ENCODE data around the gene ACAP2.
"Not testable (repeated sequence)": the region's sequence is repeated elsewhere in the genome, so short reads cannot be mapped to it uniquely, and the experiment has no call there.

Gene ACAP2, protein sequence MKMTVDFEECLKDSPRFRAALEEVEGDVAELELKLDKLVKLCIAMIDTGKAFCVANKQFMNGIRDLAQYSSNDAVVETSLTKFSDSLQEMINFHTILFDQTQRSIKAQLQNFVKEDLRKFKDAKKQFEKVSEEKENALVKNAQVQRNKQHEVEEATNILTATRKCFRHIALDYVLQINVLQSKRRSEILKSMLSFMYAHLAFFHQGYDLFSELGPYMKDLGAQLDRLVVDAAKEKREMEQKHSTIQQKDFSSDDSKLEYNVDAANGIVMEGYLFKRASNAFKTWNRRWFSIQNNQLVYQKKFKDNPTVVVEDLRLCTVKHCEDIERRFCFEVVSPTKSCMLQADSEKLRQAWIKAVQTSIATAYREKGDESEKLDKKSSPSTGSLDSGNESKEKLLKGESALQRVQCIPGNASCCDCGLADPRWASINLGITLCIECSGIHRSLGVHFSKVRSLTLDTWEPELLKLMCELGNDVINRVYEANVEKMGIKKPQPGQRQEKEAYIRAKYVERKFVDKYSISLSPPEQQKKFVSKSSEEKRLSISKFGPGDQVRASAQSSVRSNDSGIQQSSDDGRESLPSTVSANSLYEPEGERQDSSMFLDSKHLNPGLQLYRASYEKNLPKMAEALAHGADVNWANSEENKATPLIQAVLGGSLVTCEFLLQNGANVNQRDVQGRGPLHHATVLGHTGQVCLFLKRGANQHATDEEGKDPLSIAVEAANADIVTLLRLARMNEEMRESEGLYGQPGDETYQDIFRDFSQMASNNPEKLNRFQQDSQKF

DNA sequence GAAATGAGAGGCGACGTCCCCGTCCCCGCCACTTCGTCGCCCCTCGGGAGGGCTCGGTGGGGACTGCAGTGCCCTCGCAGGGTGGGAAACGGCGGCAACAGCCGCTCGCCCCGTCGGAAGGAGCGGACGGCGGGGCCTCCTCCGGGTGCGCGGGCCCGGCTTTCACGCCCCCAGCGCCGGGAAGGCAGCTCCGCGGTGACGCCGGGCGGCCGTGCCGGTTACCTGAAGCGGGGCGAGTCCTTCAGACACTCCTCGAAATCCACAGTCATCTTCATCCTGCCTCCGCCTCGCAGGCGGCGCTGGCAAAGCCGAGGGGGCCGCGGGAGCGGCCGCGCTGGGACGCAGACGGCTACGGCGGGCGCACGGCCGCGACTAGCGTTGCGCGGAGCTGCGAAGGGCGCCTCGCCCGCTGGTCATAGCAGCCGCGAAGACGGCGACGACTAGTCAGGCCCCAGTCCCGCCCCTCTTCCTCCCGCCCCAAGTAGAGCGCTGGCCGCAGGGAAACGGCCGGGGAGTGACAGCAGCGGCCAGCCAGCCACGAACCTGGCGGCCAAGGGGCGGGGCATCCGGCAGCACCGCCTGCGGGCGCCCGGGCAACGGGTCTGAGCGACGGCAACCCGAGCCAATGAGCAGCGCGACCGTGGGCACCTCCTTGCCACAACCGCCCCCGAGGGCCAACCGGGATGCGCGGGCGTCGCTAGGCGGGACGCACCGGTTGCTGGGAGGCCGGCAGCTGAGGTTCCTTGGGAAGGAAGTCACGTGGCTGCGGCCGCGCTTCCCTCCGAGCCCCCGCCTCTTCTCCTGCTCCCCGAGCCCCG is at the start of gene ACAP2:
TSS of gene ACAP2 (minus strand) at position 448 of the 818 bp plus-strand sequence. CDS start at position 275, 173 bp downstream.
- in situ Hi-C loops (cut with MboI; ENCODE audit: low sequenced_read_pairs), result no loop called here

DNA sequence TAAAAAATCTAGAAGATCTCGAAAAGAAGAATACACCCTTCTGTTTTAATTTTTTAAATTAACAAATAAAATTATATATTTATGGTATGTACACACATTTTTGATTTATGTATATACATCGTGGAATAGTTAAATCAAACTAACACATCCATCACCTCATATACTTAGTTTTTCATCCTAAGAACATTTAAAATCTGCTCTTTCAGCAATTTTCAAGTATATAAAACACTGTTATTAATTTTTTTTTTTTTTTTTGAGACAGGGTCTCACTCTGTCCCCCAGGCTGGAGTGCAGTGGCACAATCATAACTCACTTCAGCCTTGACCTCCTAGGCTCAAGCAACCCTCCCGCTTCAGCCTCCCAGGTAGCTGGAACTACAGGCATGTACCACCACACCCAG is 32.8 kb upstream of the ACAP2 start:
- in situ Hi-C loops (cut with MboI; ENCODE audit: low sequenced_read_pairs), result no loop called here

DNA sequence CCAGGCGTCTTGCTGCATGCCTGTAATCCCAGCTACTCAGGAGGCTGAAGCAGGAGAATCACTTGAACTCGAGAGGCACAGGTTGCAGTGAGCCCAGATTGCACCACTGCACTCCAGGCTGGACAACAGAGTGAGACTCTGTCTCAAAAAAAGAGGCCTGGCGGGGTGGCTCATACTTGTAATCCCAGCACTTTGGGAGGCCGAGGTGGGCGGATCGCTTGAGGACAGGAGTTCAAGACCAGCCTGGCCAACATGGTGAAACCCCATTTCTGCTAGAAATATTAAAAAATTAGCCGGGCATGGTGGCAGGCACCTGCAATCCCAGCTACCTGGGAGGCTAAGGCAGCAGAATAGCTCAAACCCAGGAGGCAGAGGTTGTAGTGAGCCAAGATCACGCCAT is 32.3 kb upstream of the ACAP2 start:
- in situ Hi-C loops (cut with MboI; ENCODE audit: low sequenced_read_pairs), result not testable (repeated sequence)

DNA sequence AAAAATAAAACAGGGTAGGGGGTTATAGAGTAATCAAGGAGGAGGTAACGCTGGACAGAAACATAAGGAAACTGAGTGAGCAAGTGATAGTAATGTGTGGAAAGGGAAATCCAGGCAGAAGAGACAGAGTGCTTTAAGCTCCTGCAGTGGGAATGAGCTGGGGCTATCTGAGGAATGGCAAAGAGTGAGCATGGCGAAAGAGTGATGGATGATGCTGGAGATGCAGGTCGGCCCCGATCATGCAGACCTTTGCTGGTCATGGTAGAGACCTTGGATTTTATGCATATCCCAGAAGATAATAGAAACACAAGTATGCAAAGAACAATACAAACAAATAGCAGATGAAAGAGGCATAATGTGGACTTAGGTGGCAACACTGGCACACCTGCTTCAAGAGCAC is 26.0 kb upstream of the ACAP2 start:
- in situ Hi-C loops (cut with MboI; ENCODE audit: low sequenced_read_pairs), result no loop called here

DNA sequence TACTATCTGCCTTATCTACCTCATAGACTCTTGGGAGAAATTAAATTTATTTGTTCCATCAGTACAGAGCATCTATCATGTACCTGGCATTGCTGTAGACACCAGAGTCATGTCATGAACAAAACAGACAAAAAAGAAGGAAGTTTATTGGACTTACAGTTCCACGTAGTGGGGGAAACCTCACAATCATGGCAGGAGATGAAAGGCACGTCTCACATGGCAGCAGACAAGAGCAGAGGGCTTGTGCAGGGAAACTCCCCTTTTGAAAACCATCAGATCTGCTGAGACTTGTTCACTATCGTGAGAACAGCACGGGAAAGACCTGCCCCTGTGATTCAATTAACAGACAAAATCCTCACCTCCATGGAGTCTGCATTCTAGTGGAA is 25.6 kb upstream of the ACAP2 start:
- in situ Hi-C loops (cut with MboI; ENCODE audit: low sequenced_read_pairs), result no loop called here

DNA sequence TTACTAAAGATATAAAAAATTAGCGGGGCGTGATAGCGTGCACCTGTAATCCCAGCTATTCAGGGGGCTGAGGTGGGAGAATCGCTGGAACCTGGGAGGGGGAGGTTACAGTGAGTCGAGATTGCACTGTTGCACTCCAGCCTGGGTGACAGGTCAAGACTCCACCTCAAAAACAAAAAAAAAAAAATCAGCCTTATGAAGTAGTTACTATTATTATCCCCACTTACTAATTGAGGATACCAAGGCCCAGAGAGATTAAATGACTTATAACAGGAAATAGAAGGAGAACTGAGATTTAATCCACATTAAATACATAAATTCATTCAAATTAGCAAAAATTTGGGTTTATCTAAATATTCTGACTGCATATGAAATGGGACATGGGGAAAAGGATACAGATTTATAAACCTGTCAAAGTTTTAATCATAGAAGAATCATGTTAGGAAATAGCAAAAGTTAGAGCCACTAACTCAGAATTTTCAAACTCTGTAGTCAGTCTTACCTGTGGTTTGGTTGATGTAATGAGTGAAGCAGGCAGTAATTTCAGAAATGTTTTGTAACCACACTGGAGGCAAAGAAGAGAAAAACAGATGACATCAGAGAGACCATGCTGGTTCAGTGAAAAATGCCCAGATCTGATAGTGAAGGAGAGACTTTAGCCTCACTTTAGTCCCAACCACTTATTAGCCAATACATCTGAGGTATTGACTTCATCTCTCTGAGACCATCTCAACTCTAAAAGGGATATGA is 25.0 kb upstream of the ACAP2 start:
- in situ Hi-C loops (cut with MboI; ENCODE audit: low sequenced_read_pairs), result no loop called here

DNA sequence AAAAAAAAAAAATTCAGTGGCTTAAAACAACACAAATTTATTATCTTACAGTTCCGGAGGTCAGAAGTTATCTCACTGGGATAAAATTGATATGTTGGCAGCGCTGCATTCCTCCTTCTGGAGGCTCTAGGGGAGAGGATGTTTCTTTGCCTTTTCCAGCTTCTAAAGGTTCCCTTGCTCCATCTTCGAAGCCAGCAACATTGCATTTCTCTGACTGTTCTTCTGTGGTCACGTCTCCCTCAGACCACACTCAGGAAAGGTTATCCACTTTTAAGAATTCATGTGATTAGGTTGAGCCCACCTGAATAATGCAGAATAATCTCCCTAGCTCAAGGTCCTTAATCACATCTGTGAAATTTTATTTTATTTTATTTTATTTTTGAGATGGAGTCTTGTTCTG is 23.4 kb upstream of the ACAP2 start:
- in situ Hi-C loops (cut with MboI; ENCODE audit: low sequenced_read_pairs), result no loop called here

DNA sequence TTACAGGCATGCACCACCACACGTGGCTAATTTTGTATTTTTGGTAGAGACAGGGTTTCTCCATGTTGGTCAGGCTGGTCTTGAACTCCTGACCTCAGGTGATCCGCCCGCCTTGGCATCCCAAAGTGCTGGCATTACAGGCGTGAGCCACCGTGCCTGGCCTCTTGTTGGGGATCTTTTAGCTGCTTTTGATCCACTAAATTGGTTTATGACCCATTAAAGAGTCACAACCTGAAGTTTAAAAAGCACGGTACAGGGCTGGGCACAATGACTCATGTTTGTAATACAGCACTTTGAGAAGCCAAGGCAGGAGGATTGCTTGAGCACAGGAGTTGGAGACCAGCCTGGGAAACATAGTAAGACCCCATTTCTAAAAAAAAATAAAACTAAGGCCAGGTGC is 20.1 kb upstream of the ACAP2 start:
- in situ Hi-C loops (cut with MboI; ENCODE audit: low sequenced_read_pairs), result not testable (repeated sequence)

DNA sequence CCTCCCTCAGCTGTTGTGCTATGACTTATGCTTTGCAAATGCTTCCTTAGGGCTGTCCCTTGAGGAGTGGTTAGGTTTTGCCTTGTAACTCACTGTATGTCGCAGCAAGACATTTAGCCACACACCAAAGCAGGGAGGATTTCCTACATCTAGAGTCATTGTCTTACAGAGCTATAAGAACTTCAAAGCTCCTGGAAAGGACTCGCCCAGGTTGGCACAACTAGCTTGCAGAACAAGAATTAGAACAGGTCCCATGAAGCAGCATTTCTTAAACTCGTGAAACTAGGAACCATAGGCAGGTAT is 19.4 kb upstream of the ACAP2 start:
- in situ Hi-C loops (cut with MboI; ENCODE audit: low sequenced_read_pairs), result no loop called here

DNA sequence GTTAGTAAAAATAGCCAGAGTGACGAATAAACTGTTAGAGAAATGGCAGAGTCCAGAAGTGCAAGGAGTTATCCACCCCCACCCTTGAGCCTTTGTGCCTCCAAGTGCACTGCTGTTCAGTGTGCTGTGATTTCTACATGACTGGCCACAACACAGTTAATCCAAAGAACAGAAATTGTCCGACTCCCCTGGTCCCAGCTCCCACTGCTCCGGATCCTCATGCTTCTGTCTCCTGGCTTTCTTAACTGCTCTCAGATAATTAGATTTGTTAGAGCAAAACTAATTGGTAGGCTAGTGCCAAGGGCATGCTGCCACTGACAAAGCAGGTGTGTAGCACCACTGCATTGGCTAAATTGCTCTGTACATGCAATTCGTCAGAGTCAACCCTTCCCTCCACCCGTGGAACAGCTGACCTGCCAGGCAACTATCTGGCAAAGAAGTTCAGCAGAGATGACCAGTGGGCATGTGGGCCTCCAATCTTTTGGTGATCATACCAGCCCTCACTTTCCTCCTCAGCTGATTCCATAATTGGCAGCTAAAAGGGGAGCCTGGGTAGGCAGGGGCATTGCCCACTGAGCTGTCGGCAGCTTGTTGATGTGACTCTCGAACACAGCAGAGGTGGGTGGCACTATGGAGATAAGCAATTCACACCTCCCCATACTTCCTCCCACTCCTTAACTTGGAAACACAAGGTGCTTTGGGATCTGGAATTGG is 18.9 kb upstream of the ACAP2 start:
- in situ Hi-C loops (cut with MboI; ENCODE audit: low sequenced_read_pairs), result no loop called here

DNA sequence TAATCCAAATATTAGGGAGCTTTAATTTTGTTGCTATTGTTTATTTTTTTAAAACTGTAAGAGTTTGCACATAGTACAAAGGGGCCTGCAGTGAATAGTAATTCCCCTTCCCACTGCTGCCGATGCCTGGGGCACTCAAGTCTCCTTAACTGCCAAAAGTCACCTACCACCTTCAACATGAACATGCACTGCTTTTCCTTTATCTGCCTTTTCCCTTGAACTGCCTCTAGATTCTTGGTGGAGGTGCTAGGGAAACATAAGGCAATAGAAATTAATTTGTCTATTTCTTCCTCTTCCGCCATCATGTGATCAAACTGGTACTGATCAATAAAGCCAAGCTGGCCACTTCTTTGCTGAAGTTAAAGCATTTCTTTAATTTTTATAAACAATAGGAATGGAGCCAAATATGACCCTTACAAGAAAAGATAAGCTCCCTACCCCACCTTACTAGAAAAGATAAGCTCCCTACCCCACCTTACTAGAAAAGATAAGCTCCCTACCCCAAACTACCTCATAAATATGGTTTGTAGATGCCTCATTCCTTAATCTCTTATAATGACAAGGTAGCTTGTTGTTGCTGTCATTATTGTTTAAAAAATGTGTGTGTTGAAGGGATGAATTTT is 17.4 kb upstream of the ACAP2 start:
- in situ Hi-C loops (cut with MboI; ENCODE audit: low sequenced_read_pairs), result no loop called here

DNA sequence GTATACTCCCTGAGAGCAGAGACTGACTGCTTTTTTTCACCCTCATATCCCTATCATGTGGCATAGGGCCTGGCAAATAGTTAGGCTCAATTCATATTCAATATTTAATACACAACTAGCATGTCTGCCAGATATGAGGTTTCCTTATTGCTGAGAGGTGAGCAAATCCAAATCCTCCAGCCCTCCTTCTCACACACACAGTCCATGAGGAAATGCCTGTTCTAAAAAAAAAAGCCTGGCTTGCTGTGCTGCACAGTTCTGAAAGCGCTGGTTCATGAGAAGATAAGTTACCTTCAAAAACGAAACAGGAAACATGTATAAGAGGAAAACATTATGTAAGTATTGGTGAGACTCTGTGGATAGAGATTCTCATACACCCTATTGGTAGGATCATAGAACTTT is 15.5 kb upstream of the ACAP2 start:
- in situ Hi-C loops (cut with MboI; ENCODE audit: low sequenced_read_pairs), result no loop called here

DNA sequence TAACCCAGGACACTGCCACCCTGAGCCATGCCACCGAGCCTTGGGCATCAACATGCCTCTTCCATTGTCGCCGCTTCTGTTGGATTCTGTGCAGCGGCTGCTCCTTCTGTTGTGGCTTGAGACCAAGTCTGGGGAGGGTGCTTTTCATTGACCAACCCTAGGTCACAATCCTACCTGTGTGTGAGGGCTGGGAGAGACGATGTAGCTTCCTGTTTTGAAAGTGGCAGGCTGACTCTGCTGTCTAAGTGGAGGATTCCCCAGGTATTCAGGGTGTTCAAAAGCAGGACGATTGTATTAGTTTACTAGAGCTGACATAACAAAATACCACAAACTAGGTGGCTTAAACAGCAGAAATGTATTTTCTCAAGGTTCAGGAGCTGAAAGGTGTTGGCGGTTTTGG is 13.0 kb upstream of the ACAP2 start:
- in situ Hi-C loops (cut with MboI; ENCODE audit: low sequenced_read_pairs), result no loop called here

DNA sequence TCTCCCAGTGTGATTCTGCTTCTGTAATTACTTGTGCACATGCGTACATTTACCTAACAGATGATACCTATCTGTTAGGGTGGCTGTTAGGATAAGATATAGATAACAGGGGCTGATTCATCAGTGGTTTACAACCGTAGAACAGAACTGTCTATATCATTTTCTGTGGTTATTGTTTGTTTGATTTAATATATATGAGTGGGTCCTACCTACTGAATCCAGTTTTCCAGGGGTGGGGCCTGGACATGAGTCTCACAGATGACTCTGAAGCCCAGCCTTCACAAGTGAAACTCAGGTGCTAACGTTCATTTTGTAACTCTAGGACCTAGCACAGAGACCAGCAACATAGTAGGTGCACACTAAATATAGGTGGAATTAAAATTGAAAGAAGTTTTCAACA is 10.4 kb upstream of the ACAP2 start:
- in situ Hi-C loops (cut with MboI; ENCODE audit: low sequenced_read_pairs), result no loop called here

DNA sequence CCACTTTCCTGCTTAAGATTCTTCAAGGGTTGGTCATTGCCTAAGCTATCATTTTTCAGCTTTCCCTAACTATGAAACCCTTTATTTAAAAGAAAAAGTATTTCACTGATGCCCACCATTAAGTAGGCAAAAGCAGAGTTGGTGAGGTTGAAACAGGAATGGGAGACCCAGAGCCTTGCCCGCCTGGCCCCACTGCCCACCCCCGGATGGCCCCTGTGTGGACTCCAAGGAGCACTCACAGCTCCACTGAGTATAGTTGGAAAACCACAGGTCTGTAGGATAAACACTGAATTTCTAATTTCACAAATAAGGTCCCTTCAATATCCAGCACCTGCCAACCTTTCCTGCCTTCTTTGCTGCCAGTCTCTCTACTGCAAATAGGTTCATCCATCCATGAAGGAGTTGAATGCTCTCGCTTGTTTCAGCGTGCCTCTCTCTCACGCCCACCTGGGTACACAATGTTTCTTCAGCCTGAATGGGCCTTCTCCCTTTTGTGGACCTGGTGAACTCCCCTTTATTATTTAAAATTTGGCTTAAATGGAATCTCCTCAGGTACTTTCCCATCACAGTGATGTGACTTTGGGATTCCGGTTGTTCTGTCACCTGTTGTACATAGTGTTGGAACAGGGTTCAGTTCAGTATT is 8.7 kb upstream of the ACAP2 start:
- in situ Hi-C loops (cut with MboI; ENCODE audit: low sequenced_read_pairs), result no loop called here

DNA sequence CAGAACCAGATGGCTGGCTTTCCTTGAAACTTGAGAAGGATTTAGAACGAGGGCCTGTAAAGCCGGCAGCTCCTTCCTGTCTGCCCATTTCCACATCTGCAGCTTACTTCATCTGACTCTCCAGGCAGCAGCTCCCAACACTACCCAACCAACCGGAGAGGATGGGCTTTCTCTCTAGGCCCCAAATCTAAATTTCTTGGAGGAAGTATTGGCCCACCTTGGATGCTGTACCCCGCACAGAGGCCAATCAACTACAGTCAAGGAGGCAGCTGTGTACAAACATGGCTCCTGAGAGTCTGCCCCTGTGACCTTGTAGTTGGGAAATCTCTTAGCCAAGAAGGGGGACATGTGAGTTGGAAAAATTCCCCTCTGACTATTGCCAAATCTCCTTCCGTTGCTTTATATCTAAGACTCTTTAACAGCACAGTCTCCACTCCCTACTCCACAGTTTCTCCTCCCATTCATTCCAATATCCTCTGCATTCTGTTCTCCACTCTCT is 8.0 kb upstream of the ACAP2 start:
- in situ Hi-C loops (cut with MboI; ENCODE audit: low sequenced_read_pairs), result no loop called here

DNA sequence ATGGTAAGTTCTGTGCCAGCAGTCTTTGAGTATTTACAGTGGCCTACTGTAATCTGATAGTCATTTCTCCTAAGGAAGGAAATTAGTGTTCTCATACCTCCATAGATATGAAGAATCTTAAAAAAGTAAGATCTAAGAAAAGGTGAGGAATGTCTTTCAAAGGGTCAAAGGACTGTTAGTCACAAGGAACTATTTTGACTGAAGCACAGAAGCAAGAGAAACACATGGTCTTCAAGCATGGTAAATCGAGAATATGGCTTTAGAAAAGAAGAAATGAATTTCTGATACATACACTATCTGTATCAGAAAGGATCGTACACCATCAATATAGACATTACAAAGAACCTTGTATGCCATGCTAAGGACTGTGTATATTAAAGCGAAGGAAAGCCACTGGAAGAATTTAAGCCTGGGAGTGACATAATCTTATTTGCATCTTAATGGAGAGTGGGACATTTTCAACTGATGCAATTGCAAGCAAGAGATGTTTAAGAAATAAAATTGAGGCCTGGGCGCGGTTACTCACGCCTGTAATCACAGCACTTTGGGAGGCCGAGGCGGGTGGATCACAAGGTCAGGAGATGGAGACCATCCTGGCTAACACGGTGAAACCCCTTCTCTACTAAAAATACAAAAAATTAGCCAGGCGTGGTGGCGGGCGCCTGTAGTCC is 5.5 kb upstream of the ACAP2 start:
- in situ Hi-C loops (cut with MboI; ENCODE audit: low sequenced_read_pairs), result no loop called here

DNA sequence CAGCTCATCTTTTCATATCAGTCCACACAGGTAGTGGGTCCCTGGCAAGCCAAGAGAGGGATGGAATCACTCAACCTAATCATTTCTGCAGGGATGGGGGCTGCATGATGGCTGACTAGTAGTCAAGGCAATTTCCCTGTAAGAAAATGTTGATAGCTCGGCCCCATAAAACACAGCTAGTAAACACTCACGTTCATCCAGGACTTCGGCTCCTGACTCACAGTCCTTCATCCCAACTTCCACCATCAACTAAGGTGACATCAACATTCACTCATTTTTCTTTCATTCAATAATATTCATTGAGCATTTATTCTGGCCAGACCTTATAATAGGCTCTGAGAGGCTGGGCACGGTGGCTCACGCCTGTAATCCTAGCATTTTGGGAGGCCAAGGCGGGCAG is 4.4 kb upstream of the ACAP2 start:
- in situ Hi-C loops (cut with MboI; ENCODE audit: low sequenced_read_pairs), result no loop called here

DNA sequence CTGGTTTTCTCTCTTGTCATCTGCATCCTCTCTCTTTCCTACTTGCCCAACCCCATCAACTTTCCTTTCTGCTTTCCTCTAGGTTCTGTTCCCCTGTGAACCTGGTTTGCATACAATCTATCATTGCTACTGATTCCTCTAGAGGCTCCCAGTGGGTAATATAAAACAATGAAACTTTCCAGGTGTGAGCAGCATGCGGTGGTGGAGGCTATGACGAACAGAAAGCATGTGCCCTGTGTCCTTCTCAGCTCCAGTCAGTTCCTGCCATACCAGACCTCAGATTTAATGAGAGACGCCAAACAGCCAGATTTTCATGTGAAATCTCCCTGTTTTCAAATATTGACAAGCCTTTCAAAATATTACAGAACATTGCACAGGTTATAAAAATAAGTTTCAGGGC is 3.5 kb upstream of the ACAP2 start:
- in situ Hi-C loops (cut with MboI; ENCODE audit: low sequenced_read_pairs), result no loop called here

Data from hTERT RPE-1 (cell line).